Thymus (tissue), 11 donors: ENCODE data around the gene RIMBP3C. TPM values are rescaled to one million over a fixed set of nuclear protein-coding genes. Genes with fewer than 3 reads are reported as not detected.
"Not testable (repeated sequence)": the region's sequence is repeated elsewhere in the genome, so short reads cannot be mapped to it uniquely, and the experiment has no call there.

Source experiments
- DNase-seq, 9 donors: peaks; one replicate each; pipeline ENCODE4 v3.0.0-alpha.2; 2013; ENCODE audit warnings: low spot score in 9 of 9, low read depth in 6 of 9, missing footprints in 1 of 9
- H3K27ac ChIP-seq, 2 donors: one replicate each; pipeline ENCODE4 v1.5.1; 2013; ENCODE audit warnings: control low read depth in 1 of 2, low read depth in 1 of 2, low read length in 1 of 2, mild to moderate bottlenecking in 1 of 2, moderate library complexity in 1 of 2
- H3K27me3 ChIP-seq, 2 donors: one replicate each; pipeline ENCODE4 v1.5.1; 2013; ENCODE audit warnings: low read length in 1 of 2; ENCODE audit not compliant: control insufficient read depth in 2 of 2, insufficient read depth in 1 of 2
- H3K36me3 ChIP-seq, 2 donors: one replicate each; pipeline ENCODE4 v1.5.1; 2013; ENCODE audit warnings: low read length in 1 of 2, mild to moderate bottlenecking in 1 of 2, moderate library complexity in 1 of 2; ENCODE audit not compliant: control insufficient read depth in 2 of 2, insufficient read depth in 2 of 2
- H3K4me1 ChIP-seq, 2 donors: one replicate each; pipeline ENCODE4 v1.5.1; 2013; ENCODE audit warnings: low read length in 2 of 2; ENCODE audit not compliant: control insufficient read depth in 2 of 2, insufficient read depth in 2 of 2
- H3K4me3 ChIP-seq, 2 donors: one replicate each; pipeline ENCODE4 v1.5.1; 2013; ENCODE audit warnings: low read length in 2 of 2, control low read depth in 1 of 2, mild to moderate bottlenecking in 1 of 2
- H3K9me3 ChIP-seq, 2 donors: one replicate each; pipeline ENCODE4 v1.5.1; 2013; ENCODE audit warnings: low read length in 1 of 2, mild to moderate bottlenecking in 1 of 2; ENCODE audit not compliant: control insufficient read depth in 2 of 2, insufficient read depth in 1 of 2
- WGBS: extraction: QIAGEN DNeasy Blood & Tissue Kit; methylation state at CpG from one replicate; pipeline ENCODE4 v1.1.7; 2013; 5-methylcytosine and 5-hydroxymethylcytosine counted together
- polyA plus RNA-seq: library from polyadenylated mRNA; stranded (reverse); fragments of 200-250 nt; gene quantifications from one replicate; pipeline ENCODE4 v1.2.3, GENCODE V29; 2013
- total RNA-seq: library from RNA; stranded (reverse); fragments of 120-200 nt; gene quantifications from one replicate; pipeline ENCODE4 v1.2.4, GENCODE V29; 2013
- donor health status: healthy.

The RIMBP3C gene
- total and polyA plus RNA-seq, 2 donors: 0.34 to 1.3 TPM

DNA sequence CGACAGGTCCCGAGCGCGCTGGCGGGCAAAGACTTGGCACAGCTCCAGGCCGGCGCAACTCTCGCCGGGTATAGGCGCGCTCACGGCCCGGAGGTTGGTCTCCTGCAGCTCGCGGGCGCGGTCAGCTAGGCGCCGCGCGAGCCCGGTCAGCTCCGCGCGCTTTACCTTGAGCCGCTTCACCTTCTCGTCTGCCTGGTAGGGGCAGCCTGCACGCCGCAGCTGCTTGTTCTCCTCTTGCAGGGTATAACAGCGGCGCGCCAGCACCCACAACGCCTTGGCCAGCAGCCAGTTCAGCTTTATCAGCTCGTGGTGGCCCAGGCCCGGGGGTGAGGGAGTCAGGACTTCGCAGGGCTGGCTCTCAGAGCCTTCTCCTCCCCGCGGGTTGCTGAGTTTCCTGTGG lies 1.7 kb downstream of the RIMBP3C start:
- not testable (repeated sequence) for H3K4me3 ChIP-seq, H3K9me3 ChIP-seq, DNase-seq, H3K36me3 ChIP-seq, H3K27me3 ChIP-seq, H3K4me1 ChIP-seq, H3K27ac ChIP-seq
- WGBS: no CpG with 5 or more reads among the region's 38 CpGs

DNA sequence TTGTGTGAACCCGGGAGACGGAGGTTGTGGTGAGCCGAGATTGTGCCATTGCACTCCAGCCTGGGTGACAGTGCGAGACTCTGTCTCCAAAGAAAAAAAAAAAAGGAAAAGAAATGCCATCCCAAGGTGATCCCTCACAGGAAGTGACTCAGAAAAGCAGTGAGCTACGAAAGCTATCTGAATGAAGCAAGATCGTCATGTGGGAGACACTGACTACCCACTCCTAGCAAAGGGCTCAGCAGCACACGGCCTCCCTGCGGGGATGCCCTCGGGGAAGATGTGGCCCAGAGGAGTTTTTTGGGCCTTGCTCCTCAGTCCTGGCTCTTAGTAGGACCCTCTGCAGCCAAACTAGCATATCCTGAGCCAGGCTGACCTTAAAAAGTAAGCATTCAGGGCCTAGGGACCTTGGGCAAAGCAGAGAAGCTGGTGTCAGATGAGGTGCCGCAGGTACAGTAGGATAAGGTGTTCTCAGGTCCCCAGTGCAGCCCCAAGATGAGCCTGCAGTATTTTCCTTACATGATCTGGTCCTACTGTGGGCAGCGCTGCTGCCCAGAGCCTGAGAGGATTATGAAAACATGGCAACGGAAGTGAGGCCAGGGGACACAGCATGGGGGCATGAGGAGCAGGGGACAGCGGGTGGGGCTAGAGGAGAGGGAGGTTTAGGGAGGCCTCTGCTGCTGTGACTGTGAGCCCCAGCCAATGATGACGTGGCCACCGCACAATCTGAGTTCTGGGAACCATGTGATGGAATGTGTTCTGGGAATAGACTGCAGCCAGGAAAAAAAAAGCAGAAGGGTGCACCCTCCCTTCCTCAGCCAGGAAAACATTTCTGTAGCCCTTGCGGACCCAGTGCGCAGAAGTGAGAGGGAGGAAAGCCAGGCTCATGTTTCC lies 6.6 kb downstream of the RIMBP3C start:
- 96% methylated on average over 1 of the region's 17 CpGs for WGBS
- not testable (repeated sequence) for H3K4me1 ChIP-seq, H3K9me3 ChIP-seq, H3K27ac ChIP-seq, DNase-seq, H3K36me3 ChIP-seq, H3K4me3 ChIP-seq, H3K27me3 ChIP-seq

DNA sequence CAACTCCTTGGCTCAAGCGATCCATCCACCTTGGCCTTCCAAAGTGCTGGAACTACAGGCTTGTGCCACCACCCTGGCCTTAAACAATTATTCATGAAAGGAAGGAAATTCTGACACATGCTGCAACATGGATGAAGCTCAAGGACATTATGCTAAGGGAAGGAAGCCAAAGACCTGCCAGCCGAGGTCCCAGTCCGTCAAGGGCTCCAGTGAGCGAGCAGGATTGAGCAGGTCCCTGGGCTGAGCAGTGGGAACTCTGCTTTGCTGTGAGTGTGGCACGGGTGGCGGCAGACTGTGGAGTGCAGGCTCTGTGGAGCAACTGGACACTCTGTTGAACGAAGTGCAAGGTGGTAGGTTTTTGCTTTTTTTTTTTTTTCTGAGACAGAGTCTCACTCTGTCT lies 11.4 kb downstream of the RIMBP3C start:
- no CpG with 5 or more reads among the region's 7 CpGs for WGBS
- not testable (repeated sequence) for DNase-seq, H3K27ac ChIP-seq, H3K9me3 ChIP-seq, H3K27me3 ChIP-seq, H3K4me1 ChIP-seq, H3K4me3 ChIP-seq, H3K36me3 ChIP-seq

DNA sequence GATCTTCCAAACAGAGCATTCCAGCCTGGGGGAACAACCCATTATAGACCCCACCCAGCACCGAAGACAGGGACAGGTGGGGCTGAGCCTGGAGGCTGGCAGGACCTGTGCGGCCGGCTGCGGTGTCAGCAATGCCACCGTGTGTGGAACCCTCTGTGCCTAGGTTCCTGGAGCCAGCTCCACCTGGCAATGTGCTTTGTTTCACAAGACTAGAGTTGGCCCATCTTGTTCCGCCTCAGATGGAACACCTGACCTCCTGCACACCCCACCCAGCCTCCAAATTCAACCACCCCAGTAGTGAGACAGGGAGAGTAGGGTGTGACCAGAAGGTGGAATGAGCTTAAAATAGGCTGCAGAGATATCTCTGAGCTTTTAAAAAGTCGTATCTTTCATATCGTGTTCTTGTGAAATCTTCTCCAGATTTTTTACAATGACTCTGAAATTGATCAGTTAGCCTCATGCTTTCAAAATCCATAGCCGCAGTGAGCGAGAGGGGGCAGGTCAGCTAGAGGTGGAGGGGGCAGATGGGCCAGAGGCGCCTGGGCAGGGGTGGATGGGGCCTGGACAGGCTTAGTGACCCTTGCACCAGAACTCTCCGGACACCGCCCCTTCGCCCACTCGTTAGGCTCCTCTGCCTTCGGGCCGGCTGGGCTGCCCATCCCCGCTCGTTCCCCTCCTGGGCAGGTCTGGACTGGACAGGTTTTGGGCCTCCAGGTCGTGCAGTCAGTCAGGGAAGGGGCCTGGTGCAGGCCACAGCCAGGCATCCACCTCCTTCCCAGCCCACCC lies 18.2 kb downstream of the RIMBP3C start:
- H3K4me1 ChIP-seq, H3K27me3 ChIP-seq, H3K36me3 ChIP-seq, DNase-seq, H3K9me3 ChIP-seq, H3K27ac ChIP-seq, H3K4me3 ChIP-seq: not testable (repeated sequence)
- no CpG with 5 or more reads among the region's 20 CpGs for WGBS

DNA sequence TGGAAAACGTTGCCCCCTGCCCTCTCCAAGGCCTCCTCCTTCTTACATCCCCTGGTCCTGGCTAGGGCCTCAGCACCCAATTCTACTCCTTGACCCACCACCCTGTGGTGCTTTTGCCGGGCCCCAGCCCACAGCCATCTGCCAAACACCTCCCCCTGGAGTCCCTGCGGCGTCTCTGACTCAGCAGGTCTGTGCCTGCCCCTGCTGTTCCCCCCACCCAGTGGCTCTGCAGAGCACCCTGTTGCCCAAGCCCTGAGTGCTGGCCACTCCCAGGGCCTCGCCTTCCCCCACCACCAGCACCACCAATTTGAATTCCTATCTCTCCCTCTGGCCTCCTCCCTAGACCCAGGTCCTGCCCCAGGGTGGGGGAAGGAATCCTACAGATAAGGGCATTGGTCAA lies 19.7 kb downstream of the RIMBP3C start:
- not testable (repeated sequence) for H3K4me1 ChIP-seq
- no CpG with 5 or more reads among the region's 5 CpGs for WGBS

DNA sequence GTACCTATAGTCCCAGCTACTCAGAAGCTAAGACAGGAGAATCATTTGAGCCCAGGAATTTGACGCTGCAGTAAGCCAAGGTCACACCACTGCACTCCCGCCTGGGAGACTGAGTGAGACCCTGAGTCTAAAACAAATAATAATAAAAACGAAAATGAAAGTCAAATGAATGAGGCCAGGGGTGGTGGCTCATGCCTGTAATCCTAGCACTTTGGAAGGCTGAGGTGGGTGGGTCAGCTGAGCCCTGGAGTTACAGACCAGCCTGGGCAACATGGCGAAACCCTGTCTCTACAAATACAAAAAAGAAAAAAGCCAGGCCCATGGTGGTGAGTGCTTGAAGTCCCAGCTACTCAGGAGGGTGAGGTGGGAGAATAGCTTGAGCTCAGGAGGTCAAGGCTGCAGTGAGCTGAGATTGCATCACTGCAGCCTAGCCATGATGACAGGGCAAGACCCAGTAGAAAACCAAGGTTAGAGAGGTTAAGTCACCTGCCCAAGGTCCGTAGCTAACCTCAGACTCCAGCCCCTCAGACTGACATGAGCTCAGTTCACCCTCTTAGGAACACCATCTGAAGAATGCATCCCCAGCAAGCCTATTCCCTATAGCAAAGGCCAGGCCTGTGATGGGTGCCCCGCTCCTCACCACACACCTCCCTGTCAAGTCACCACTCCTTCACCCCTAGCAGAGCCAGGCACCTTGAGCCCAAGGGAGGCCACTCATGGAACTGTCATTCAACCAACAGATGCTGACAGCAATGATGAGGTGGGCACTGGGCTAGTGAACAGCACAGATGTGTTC lies 24.4 kb downstream of the RIMBP3C start:
- H3K4me3 ChIP-seq, DNase-seq, H3K9me3 ChIP-seq, H3K27me3 ChIP-seq, H3K36me3 ChIP-seq, H3K27ac ChIP-seq, H3K4me1 ChIP-seq: not testable (repeated sequence)
- no CpG with 5 or more reads among the region's 6 CpGs for WGBS

More for the DNA sequence above, 19.7 kb downstream of the RIMBP3C start:
- DNase-seq, H3K4me3 ChIP-seq, H3K27me3 ChIP-seq, H3K9me3 ChIP-seq, H3K36me3 ChIP-seq, H3K27ac ChIP-seq: not testable (repeated sequence)

DNA sequence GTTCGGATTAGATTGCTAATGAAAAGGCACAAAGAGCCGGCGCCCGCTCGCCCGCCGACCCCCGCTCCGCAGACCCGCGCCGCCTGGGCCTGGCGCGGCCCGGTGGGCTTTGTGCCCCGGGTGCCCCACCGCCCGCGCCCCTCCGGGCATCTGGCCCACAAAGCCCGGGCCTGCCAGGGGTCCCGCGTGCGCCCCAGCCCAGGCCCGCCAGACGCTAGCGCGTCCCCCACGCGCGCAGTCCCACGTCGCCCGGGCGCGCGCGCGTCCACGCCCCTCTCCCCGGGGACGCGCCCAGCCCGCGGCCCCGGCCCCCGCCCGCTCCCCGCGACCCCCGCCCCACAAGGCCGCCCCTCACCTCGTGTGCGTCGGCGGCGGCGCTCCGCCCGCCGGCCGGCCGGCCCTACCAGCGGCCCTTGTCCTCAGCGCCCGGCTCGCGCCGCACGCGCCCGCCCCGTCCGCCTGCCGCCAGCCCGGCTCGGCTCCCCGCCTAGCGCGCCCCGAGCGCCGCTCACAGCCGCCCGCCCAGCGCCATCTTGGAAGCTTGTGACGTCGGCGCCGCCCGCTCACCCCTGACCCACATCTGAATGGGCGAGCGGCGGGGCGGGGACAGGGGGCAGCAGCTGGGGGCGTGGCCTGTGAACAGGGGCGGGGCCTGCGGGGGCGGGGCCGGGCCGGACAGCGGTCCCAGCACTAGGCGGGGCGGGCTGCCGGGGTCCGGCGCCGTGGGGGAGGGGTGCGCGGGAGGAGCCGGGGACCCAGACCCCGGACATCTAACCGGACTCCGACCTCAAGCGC lies 34.1 kb downstream of the RIMBP3C start:
- H3K27me3 ChIP-seq, H3K9me3 ChIP-seq, H3K27ac ChIP-seq, H3K36me3 ChIP-seq, H3K4me3 ChIP-seq, DNase-seq, H3K4me1 ChIP-seq: not testable (repeated sequence)
- no CpG with 5 or more reads among the region's 115 CpGs for WGBS

DNA sequence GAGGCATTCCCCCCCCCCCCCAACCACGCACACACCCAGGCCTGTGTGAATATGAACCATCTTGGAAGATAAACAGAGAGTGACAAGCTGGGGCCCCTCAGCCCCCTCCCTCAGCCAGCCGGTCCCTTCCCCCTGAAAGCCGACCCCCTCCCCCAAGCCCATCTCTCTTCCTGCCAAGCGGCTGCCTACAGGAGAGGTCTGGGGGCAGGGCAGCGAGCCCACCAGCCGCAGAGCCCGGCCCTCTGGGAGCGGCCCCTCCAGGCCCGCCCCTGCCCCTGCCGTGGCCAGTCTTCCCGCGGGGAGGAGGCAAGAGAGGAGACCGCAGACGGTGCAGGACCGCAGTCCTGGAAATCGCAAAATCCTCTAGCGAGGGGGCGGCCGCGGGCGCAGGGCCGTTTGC lies 34.7 kb downstream of the RIMBP3C start:
- H3K27me3 ChIP-seq, H3K27ac ChIP-seq, H3K4me1 ChIP-seq, H3K36me3 ChIP-seq, H3K9me3 ChIP-seq, DNase-seq, H3K4me3 ChIP-seq: not testable (repeated sequence)
- whole genome bisulfite sequencing: no CpG with 5 or more reads among the region's 22 CpGs
